Right ventricle myocardium inferior (tissue), 1 donor: Measurements from ENCODE around the gene METAP2. TPM values are rescaled to one million over a fixed set of nuclear protein-coding genes. Genes with fewer than 3 reads are reported as not detected.

Source experiments
- ATAC-seq: fragments of 200-7000 bp; cut with Tn5 transposase; one replicate; pipeline ENCODE4 v1.9.1; 2020; ENCODE audit warnings: mild to moderate bottlenecking, moderate library complexity
- DNase-seq: peaks from one replicate; pipeline ENCODE4 v3.0.0; 2021; ENCODE audit errors: missing footprints
- intact Hi-C: fragments of 100-400 bp; cut with DNase I; formaldehyde crosslinking; loops from one replicate; pipeline ENCODE4 v1.11.0; 2022
- total RNA-seq: library from RNA; stranded (reverse); fragmentation: NEBNext Ultra II Directional; extraction: Animal tissue kit (Norgen Biotek cat#: 25700); gene quantifications from one replicate; pipeline ENCODE4 v1.2.1, GENCODE V29; 2021
- donor health status: DM: no; HTN: yes; CAD: no; lungs with severe emphysema.

METAP2 gene
- total RNA-seq, 1 donor from 2014 or later = 53.2 TPM

DNA sequence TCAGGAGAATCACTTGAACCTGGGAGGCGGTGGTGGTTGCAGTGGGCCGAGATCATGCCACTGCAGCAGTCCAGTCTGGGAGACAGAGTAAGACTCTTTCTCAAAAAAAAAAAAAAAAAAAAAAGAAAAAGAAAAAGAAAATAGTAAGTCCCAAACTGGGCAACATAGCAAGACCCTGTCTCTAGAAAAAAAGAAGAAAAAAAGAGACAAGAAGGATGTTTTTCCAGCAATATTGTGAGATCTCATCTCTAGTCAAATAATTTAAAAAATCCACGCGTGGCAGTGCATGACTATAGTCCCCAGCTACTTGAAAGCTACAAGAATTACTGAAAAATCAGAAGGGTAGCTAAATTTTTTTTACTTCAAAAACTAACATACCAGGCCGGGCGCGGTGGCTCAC, 69.4 kb downstream of the METAP2 start:
- DNase-seq = no peak
- no peak for ATAC-seq
- intact Hi-C loops = loop anchor here (10.0 kb wide), 1 partner anchor 1089 kb away; the partner anchor contains the start of gene CEP83

GRCh38 chr12:95544756-95545155, 70.8 kb downstream of the METAP2 start:
- DNase-seq (no peak), ATAC-seq (no peak)
- intact Hi-C loops = loop anchor here (10.0 kb wide), 1 partner anchor 1090 kb away; the partner anchor contains the start of gene CEP83

- intact Hi-C loops = loop anchor here (10.0 kb wide), 1 partner anchor 1091 kb away; the partner anchor contains the start of gene CEP83
- ATAC-seq (no peak), DNase-seq (no peak)
These were observed 71.4 kb downstream of the METAP2 start for GRCh38 chr12:95545303-95545702.

DNA sequence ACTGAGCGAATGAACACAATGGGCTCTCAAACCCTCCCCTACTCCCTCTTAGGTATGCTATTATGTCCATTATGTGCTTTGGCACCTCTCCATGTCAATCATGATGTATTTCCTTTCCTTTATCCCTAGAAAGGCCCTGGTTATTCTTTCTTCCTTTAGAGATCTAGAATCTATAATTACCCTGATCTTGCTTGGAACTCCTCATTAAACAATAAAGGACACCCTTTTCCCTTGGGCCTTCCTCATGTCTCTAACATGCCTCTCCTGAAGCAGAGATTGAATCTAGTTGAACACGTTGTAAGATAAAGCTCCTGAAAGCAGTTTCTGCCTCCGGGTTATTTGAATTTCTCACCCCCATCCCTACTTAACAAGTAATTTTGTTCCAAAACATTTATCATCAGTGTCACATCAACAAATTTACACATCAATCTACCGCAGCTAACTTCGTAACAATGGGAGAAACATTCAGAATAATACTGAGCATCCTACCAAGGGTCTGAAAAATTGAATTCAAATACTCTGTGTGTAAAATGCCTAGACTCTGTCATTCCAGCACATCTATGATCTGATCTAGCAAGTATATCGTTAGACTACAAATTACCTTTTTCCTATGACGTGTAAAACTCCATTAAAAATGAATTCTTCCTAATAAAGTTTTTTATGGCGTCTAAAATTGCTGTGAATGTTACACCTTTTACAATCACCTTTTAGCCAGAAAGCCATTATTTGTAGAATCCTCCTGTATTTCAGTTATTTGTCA, 72.0 kb downstream of the METAP2 start:
- ATAC-seq = no peak
- intact Hi-C loops = loop anchor here (10.0 kb wide), 1 partner anchor 1091 kb away; the partner anchor contains the start of gene CEP83
- no peak for DNase-seq

GRCh38 chr12:95546491-95546813, 72.5 kb downstream of the METAP2 start:
- intact Hi-C loops = loop anchor here (10.0 kb wide), 1 partner anchor 1092 kb away; the partner anchor contains the start of gene CEP83
- DNase-seq (no peak), ATAC-seq (no peak)

DNA sequence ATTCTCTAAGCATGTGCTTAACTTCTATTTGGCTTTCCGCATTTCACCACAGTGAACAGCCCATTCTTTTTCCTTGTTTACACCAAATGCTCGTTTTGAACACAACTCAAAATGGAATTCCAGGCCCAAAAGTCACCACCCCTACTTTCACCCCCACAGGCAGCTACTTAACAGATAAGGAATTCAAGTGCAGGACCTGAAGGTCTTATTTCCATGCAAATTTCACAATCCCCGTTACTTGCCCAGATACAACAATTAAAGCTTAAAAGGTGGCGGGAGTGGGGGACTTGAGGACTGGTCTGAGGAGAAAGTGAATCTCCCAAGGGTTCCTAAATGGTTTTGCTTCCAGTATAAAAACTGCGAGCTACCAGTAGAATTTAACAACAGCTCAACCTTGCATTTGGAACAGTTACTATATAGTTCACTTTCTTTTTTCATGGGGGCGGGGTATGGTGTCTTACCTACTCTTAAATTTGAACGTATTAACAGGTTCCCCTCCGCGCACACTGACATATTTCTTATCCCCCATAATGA, 73.6 kb downstream of the METAP2 start:
- intact Hi-C loops = loop anchor here (10.0 kb wide), 1 partner anchor 1093 kb away; the partner anchor contains the start of gene CEP83
- DNase-seq (no peak), ATAC-seq (peak; percentile 6)

GRCh38 chr12:95548056-95548538, 74.1 kb downstream of the METAP2 start:
- peak; percentile 61 for ATAC-seq
- intact Hi-C loops = loop anchor here (10.0 kb wide), 1 partner anchor 1093 kb away; the partner anchor contains the start of gene CEP83
- no peak for DNase-seq

GRCh38 chr12:95548539-95549391, 74.8 kb downstream of the METAP2 start:
- DNase-seq = peak; percentile 80
- ATAC-seq = peak; percentile 94
- intact Hi-C loops = loop anchor here (10.0 kb wide), 1 partner anchor 1094 kb away; the partner anchor contains the start of gene CEP83

DNA sequence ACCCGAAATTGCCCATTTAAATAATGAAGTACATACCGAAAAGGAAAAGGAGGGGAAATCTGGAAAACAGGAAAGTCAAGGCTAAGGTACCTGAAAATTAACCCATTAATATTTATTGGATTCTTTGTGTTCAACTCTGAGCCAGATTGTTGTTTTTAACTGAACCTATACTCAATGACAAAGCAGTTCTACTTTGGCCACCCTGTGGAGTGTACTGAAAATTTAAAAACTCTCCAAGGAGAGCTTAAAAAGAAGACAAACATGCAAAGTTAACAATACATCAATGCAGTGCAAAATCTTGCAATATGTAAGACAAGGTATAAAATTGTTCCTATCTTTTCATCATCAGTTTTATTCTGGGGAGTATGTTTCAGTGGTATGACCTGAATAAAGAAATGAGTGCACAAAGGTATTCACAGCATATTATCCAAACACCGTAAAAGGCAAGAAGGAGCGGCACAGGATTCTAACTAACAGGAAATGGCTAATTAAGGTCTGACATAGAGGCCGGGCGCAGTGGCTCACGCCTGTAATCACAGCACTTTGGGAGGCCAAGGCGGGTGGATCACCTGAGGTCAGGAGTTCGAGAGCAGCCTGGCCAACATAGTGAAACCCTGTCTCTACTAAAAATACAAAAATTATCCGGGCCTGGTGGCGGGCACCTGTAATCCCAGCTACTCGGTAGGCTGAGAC, 75.6 kb downstream of the METAP2 start:
- DNase-seq (no peak), ATAC-seq (no peak)
- intact Hi-C loops = loop anchor here (10.0 kb wide), 1 partner anchor 1095 kb away; the partner anchor contains the start of gene CEP83

- DNase-seq (no peak), ATAC-seq (no peak)
- intact Hi-C loops = no loop called here
These were observed 77.4 kb downstream of the METAP2 start, which contains the start of gene USP44 for GRCh38 chr12:95551305-95551704. Gene USP44 (minus strand): TSS chr12:95551476. CDS start chr12:95534256, 17,220 bp downstream.

GRCh38 chr12:95551913-95552516, 78.1 kb downstream of the METAP2 start:
- ATAC-seq (no peak), DNase-seq (no peak)
- intact Hi-C loops = no loop called here

GRCh38 chr12:95553197-95553943, 79.4 kb downstream of the METAP2 start:
- ATAC-seq (no peak), DNase-seq (no peak)
- intact Hi-C loops = no loop called here

GRCh38 chr12:95554532-95555071, 80.7 kb downstream of the METAP2 start:
- intact Hi-C loops = no loop called here
- DNase-seq (no peak), ATAC-seq (no peak)

DNA sequence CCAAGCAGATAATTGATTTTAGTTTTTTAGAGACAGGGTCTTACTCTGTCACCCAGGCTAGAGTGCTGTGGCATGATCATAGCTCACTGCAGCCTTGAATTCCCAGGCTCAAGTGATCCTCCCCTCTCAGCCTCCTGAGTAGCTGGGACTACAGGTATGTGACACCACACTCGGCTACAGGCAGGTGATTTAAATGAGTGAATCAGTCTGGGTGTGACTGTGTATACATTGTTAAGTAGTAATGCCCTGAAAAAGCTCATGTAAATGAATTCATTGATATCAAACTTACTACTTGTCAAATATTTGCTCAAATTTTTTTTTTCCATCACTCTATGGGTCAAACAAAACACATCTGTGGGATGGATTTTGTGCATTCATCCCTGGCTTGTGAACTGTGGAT, 83.7 kb downstream of the METAP2 start:
- intact Hi-C loops = no loop called here
- DNase-seq = no peak
- ATAC-seq = no peak
